ENCODE results near the gene THBS2.
"Not testable (repeated sequence)": the region's sequence is repeated elsewhere in the genome, so short reads cannot be mapped to it uniquely, and the experiment has no call there.

The THBS2 gene

DNA sequence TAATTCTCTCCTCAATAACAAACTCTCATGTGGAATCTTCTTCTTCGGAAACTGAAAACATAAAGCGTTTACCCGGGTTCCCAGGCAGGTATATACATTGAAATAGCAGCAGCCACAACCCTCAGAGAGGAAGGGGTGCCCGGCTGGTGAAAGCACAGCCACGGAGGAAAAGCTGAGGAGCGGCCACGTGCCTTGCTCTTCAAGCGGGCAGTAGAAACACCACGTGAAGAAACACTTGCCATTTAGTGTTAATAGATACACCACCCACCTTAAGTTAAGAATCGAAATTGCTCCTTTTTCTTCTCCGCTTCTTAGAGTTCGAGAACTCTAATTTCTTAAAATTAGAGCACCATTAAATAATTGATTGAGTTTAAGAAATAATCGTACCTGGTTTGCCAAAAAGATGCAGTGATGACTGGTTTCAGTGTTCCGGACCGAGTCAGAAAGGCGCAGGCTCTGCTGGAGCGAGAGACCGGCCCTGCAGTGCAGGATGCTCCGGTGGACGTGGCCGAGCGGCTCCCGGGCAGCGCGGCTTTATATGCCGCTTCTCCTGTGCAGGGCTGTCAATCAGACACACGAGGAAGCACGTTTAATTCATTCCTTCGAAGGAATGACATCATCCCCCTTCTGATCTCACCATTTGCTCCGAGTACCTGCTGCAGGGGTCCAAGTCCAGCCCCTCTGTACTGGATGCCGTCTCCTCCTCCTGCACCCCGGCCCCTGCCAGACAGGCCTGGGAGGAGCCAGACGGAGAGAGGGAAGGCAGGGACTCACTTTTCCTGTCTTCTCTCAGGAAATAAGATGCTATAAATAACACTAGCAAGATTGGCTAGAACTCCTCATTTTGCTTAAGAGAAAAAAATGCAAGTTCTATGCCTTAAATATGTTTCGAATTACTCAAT lies at the start of gene THBS2:
THBS2 (minus strand) TSS at position 510 of the 902 bp plus-strand sequence. CDS start 3,062 bp downstream, outside the sequence.
- DNase-seq (ENCODE audit: low spot score): no peak

DNA sequence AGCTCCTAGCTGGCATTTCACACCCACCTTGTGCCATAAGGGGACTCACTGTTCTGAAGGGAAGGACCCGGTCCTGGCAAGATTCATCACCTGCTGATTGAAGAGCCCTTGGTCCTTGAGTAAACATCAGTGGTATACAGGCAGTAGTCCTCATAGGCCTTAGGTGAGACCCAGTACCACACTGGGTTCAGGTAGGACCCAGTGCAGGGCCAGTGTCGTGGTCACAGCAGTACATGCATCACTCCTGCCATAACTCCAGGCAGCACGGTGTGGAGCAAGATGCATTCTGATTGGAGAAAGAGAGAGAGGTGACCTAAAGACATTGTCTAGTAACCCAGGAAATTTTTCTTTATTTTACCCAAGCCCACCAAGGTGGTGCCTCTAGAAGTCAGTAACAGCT lies 49.1 kb upstream of the THBS2 start:
- no peak for DNase-seq (ENCODE audit: low spot score)

DNA sequence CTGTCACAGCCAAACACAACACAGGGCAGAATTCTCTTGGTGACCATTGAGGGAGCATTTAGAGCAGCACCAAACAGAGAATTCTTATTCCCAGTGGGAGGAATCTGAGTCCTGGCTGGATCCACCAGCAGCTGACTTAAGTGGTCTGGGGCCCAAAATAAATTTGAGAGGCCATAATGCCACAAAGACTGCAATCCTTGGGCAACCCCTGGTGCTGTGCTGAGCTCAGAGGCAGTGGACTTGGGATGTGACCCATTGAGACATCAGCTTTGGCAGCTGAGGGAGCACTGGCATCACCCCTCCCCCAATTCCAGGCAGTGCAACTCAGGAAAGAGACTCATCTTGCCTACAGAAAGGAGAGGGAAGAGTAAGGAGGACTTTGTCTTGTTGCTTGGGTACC lies 48.6 kb upstream of the THBS2 start:
- DNase-seq (ENCODE audit: low spot score): no peak

DNA sequence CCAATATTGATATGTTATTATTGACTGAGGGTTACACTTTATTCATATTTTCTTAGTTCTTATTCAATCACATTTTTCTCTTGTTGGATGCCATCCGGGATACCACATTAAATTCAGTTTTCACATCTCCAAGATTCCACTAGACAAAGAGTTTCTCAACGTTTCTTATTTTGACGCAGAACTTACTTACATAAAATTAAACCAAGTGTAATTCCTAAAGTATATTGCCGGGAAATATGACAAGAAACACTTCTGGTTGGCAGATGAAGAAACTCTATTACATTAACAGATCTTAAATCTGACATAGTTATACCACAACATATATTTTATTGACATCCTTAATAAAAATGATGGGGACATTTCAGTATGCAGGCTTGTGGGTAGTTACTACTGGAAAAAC lies 47.3 kb upstream of the THBS2 start:
- no peak for DNase-seq (ENCODE audit: low spot score)

DNA sequence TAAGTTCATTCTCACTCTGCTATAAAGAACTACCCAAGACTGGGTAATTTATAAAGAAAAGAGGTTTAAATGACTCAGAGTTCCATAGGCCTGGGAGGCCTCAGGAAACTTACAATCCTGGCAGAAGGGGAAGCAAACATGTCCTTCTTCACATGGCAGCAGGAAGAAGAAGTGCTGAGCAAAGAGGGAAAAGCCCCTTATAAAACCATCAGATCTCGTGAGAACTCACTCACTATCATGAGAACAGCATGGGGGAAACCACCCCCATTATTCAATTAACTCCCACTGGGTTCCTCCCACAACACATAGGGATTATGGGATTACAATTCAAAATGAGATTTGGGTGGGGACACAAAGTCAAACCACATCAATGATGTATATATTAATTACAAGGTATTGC lies 45.0 kb upstream of the THBS2 start:
- not testable (repeated sequence) for DNase-seq (ENCODE audit: low spot score)

DNA sequence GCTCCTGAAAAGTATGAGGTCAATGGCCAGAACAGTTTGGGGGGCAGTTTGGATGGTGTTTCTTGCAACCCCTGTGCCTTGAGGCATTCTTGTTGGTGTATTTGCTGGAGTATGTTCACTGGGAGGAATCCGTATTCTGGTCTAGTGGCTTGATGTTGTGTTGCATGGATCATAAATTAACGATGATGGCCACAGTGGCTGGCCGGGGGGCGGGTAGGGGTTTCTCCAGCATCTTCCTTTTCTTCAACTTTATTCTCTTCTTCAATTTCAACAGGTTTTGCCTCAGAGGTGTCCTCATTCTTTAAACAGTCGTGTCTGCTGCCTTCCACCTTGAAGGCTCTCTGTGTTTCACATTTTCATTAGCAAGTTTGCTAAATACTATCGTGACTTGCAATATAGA lies 43.0 kb upstream of the THBS2 start:
- no peak for DNase-seq (ENCODE audit: low spot score)

DNA sequence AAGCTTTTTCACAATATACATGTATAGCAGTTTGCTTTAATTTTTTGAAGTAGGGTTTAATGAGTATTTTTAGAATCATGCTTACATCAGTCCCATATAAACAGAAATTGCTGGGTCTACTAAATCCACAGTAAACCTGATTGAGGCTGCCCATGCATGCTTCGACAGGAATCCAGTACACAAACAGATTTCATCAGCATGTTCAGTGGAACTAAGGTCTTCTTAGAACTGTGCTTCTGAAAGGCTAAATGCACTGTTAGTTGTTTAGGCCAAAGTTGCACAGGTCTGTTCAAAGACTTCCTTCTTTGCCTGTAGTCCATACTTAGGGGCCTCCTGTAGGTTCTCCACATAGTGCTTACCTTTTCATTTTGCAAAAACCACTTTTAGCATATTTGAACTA lies 42.5 kb upstream of the THBS2 start:
- no peak for DNase-seq (ENCODE audit: low spot score)

DNA sequence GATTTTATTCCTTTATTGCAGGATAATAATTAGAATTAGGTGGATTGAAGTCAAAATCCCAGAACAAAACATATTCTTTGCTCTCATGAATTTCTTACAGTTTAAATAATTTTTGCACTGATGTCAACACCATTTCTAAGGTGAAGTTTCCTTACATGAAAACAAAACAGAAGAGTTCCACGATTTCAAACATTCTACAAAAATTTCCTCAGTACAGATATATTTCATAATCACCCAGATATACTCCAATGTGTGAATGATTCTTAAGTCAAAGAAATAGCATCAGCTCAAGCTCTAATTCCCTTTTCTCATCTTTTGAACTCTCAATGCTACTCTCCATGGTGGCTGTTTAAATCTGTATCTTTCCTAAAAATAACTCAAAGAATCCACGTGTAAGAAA lies 39.5 kb upstream of the THBS2 start:
- no peak for DNase-seq (ENCODE audit: low spot score)

DNA sequence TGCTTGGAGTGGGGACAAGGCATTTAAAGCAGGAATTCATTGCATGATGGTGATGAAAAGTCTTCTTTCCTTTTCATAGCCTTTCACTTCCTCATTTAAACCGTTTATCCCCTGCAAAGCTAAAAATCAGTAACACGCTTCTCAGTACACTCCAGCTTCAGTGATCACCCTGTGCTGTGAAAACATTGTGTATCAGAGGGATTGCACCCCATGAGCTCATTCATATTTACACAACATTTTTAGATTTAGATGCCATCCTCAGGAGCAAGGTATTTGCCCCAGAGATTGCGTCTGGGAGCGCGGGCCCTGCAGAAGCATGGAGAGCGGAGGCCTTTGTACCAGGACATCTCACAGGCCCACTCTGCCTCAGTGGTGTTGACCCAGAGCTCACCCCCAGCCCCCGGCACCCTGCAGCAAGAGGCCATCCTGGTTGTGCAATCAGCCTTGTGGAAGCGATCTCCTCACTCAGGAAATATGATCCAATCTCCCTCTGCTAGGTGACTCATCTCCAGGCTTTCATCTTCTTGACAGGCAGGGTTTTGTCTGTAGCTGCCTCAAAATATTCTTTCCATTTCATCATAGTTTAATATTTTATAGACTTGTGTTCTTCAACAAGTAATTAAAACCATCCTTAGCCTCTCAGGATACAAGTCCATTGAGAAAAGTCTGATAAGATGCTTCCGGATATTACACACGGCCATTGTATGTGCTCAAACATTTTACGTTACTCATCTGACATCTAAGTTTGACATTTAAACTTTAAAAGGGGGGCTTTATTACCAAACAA lies 38.9 kb upstream of the THBS2 start:
- no peak for DNase-seq (ENCODE audit: low spot score)

DNA sequence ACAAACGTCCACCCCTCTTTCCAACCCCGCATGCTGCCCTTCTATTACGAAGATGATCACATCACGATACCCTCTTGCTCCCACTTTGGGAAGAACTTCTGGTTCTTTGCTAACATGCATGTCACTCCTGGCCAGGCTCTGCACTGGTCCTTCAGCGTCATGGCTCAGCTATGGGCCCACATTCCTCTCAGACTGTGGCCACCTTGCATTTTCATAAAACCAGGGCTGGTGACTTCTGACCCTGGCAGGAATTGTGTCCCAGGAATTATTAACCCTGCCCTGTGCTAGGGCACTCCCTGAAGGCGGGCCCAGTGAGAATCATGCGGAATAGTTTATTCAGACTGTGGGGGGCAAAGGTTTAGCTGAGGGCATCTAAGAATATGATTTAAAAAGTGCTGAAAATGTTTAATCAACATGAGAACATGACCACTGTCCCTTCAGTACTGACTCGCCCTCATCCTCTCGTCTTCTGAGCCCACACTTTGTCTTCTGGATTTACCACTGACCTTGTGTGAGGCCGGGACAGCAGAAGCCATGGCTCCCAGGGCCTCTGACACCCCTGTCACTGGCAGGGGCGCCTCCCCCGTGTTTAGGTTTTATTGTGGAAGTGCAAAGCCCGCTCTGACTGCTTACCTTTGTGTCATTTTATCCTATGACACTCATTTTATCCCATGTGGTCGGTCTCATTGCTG lies 38.1 kb upstream of the THBS2 start:
- DNase-seq (ENCODE audit: low spot score): no peak

DNA sequence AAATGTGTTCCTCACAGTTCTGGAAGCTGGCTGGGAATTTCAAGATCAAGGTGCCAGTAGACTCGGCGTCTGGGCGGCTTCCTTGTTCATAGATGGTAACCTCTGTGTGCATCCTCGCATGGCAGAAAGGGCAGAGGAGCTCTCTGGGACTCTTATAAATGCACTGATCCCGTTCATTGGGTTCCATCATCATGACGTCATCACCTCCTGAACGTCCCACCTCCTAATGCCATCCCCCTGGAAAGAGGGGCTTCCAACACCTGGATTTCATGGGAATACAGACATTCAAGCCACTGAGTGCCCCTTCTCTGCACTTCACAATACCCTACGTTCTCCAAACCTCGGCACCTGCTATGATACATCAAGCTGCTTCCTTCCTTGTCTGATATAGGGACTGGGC lies 37.5 kb upstream of the THBS2 start:
- no peak for DNase-seq (ENCODE audit: low spot score)

DNA sequence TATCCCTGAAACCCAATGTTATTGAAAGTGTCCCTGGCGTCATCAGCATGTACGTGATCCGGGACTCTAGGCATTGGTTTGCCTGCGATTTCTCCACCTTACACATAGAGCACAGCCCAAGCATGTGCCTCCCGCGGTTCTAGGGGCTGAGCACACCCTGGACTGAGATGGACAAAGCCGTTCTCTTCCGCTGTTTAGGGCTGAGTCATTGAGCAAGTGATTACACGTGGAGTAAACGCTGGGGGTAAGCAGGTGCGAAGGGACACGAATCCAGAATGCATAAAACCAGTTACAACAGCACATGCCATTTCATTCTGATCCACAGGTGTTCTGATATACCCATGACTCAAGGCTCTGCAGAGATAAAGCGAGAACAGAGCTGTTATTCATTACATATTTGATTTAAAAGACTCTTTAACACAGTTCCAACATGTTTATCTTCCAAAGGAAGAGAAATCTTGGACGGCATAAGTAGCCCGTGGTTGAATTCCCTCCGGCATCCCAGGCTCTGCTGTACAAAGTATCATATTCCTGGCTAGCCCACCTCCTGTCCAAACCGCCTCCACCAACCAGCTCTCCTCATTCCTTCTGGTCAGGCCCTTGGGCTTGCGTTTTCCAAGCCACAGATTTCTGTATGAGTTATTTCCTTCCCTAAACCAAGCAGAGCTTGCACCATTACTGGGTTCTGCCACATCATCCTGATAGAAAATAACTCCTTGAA lies 36.1 kb upstream of the THBS2 start:
- no peak for DNase-seq (ENCODE audit: low spot score)

DNA sequence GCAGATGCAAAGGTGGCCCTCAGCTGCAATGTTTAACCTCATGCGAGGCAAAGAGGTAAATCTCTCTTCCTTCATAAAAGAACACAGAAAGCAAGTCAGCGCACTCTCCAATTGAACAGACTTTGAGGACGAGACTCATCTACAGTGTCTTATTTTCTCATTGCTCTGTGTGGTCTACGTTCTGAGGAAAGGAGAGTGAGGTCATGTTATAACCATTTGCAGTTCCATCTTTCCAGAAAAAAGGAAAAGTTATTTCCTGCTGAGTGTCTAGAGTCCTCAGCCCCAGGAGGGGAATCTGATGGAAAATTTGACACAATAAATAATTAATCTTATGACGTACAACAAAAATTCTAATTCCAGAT lies 35.6 kb upstream of the THBS2 start:
- no peak for DNase-seq (ENCODE audit: low spot score)

DNA sequence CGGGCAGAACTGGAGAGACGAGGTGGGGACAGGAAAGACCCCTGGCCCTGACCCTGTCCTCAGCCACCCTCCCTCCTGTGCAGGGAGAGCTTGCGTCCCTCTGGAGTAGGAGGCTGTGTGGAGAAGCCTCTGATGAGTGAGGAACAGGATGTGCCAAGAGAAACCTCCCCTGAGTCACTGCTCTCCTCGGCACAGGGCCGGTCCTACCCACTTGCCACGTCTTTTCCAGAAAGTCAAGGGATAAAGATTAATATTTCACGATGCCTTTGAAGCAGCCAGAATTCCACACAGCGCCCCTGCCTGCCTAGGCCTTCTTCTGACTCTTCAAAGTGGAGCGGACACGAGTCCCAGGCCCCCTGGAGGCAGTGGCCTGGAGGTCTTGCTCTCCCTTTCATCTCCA lies 34.9 kb upstream of the THBS2 start:
- no peak for DNase-seq (ENCODE audit: low spot score)

DNA sequence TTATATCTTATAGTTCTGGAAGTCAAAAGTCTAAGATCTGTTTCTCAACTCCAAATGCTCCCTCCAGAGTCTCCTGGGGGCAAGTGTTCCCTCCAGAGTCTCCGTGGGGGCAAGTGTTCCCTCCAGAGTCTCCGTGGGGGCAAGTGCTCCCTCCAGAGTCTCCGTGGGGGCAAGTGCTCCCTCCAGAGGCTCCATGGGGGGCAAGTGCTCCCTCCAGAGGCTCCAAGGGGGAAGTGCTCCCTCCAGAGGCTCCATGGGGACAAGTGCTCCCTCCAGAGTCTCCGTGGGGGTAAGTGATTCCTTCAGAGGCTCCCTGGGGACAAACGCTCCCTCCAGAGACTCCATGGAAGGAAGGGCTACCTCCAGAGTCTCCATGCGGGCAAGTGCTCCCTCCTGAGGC lies 34.0 kb upstream of the THBS2 start:
- DNase-seq (ENCODE audit: low spot score): no peak

DNA sequence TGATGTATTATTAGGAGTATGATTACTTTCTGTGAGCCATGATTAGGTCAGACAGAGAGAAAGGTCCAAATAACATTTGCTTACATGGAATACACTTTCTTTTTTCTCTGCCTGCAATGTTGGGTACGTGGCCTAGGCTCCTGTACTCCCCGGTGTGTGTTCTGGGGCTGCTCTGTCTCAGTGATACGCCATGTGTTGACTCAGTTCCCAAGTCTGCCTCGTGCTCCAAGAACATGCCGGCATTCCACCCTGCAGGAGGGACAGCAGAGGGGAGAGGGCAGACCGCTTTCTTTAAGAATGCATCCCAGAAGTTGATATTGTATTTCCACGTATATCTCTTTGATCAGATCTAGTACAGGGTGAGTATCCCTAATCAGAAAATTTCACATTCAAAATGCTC lies 33.3 kb upstream of the THBS2 start:
- no peak for DNase-seq (ENCODE audit: low spot score)

DNA sequence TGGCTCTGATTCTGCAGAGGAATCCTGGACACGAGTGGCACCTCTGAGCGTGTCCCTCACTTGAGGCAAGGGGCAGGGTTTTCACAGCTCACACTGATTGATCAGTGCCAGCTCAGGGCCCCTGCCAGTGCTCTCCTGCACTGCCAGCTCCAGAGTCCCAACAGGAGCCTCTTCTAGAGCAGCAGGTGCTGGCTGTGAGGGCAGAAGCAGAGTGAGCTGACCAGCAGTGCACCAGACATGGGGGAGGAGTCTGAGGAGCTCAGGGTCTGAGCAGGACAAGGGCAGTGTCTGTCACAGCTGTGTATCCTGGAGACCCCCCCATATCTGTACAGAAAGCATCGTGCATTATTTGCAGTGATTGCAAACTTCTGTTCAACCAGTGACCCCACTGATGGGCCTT lies 31.5 kb upstream of the THBS2 start:
- DNase-seq (ENCODE audit: low spot score): no peak

DNA sequence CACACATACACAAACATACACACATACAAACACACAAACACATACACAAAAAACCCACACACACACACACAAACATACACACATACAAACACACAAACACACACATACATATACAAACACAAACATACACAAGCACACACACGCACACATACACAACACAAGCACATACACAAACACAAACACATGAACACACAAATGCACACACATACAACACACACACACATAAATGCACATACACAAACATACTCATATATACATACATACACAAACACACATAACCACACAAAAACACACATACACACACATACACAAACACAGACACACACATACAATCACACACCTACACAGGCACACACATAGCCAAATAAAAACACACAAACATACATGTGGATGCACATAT lies 30.3 kb upstream of the THBS2 start:
- DNase-seq (ENCODE audit: low spot score): no peak

DNA sequence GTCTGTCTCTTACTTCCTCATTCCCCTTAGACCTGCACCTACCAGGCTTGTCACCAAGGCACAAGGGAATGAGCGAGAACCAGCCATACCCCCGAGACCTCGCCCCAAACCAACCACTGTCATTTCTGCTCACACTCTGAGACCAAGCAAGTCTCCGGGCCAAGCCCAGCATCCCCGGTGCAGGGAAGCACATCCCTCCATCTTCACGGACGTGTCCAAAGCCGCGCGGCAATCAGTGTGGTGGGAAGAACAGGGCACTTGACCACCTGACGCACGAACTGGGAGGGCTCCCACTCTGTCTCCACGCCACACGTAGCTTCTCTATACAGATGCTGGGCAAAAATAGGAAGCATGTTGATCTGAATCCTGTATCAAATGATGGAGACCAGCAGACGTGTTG lies 28.4 kb upstream of the THBS2 start:
- no peak for DNase-seq (ENCODE audit: low spot score)

DNA sequence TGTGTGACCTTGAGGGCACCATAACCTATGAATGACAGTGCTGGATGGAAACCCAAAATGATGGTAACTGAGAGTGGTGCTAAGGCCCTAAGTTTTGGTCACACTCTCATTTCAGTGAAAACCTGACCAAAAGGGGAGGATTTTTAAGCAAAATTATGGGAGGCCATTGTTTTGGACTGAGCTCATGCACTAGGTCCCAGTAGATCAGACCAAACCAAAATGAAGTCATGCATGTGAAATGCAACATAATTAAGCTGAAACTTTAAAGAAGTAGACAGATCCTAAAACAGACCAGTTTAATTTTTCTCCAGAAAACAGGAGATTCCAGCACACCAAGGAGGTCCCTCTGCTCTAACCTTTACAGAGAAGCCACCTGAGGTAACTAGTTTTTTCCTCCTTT lies 24.0 kb upstream of the THBS2 start:
- no peak for DNase-seq (ENCODE audit: low spot score)

DNA sequence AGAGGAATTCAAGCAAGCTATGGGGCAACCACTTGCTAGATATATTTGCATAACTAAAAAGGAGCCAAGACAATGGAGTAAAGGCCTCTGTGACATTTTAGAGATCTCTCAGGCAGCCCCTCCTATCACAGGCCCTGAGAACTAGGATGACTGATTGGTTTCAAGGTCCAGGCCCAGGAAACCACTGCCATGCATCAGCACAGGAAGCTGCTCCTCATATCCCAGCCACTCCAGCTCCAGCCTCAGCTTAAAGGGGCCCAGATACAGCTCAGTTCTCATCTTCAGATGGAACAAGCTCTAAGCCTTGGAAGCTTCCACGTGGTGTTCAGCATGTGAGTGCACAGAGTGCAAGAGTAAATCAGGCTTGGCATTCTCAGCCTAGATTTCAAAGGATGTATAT lies 21.1 kb upstream of the THBS2 start:
- no peak for DNase-seq (ENCODE audit: low spot score)

DNA sequence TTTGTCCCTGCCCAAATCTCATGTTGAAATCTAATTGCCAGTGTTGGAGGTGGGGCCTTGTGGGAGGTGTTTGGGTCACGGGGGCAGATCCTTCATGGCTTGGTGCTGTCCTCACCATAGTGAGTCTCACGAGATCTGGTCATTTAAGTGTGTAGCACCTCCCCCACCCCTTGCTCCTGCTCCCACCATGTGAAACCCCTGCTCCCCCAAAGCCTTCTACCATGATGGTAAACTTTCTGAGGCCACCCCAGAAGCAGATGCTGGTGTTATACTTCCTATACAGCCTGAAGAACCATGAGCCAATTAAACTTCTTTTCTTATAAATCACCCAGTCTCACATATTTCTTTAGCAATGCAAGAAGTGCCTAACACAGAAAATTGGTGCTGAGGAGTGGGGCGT lies 19.9 kb upstream of the THBS2 start:
- DNase-seq (ENCODE audit: low spot score): no peak
